Measurements from ENCODE around the gene RASGRP4. TPM values are rescaled to one million over a fixed set of nuclear protein-coding genes. Genes with fewer than 3 reads are reported as not detected.

Gene RASGRP4
- total RNA-seq, 1 experiment from 2014 or later: not detected

GRCh38 chr19:38371081-38371480 lies 54.9 kb downstream of the RASGRP4 start:
- no TSS peak for BruUV-seq (replicated peaks)
- DNase-seq (no peak), ATAC-seq (no peak)
- Histone ChIP-seq H3K36me3 (ENCODE audit: low read depth, low read length) (no peaks in the 10 kb centered on the region), H3K79me2 (ENCODE audit: low read length) (peaks cover 15% of the 10 kb centered on the region), H3K4me3 (ENCODE audit: low read length) (no peak overlapping the region), H2AFZ (ENCODE audit: low read length) (no peak overlapping the region), H3K4me2 (ENCODE audit: low read length) (no peak overlapping the region), H3F3A (ENCODE audit: low read length, unreplicated experiment) (no peaks in the 10 kb centered on the region), H3K4me1 (ENCODE audit: insufficient read depth, low read length) (peaks cover 6% of the 10 kb centered on the region), H3K27ac (ENCODE audit: low read length) (no peak overlapping the region), H4K20me1 (ENCODE audit: low read length) (peaks cover 5% of the 10 kb centered on the region; the same call in 1 of the 2 replicates), H3K27me3 (ENCODE audit: low read length) (no peaks in the 10 kb centered on the region), H3K9me2 (replicated peaks; ENCODE audit: low read length) (no peaks in the 10 kb centered on the region), H3K9ac (ENCODE audit: low read length) (no peak overlapping the region), H3K9me3 (ENCODE audit: low read length) (no peaks in the 10 kb centered on the region)
- CTCF ChIA-PET: no interaction called here
- POLR2A ChIA-PET (ENCODE audit: unreplicated experiment): no interaction called here
- intact Hi-C loops (cut with micrococcal nuclease): no loop called here
- TF ChIP-seq EZH2 (IDR thresholded peaks at IDR 0.05; ENCODE audit: low read length, unreplicated experiment) (no peak), CTCF (conservative IDR thresholded peaks at IDR 0.05; ENCODE audit: low read depth, low read length) (no peak), EZH2phosphoT487 (IDR thresholded peaks at IDR 0.05; ENCODE audit: borderline replicate concordance, low read length) (no peak)

- H3K27ac ChIP-seq (ENCODE audit: low read length): no peak overlapping the region
- H3K36me3 ChIP-seq (ENCODE audit: low read depth, low read length): no peaks in the 10 kb centered on the region
- no peak overlapping the region for H3K4me3 ChIP-seq (ENCODE audit: low read length)
- peaks cover 7% of the 10 kb centered on the region for H3K79me2 ChIP-seq (ENCODE audit: low read length)
- DNase-seq: no peak
- no peaks in the 10 kb centered on the region for H3K4me1 ChIP-seq (ENCODE audit: insufficient read depth, low read length)
- intact Hi-C loops (cut with micrococcal nuclease): no loop called here
- no peak overlapping the region for H3K4me2 ChIP-seq (ENCODE audit: low read length)
- no TSS peak for BruUV-seq (replicated peaks)
- no peaks in the 10 kb centered on the region for H3K27me3 ChIP-seq (ENCODE audit: low read length)
- no peak overlapping the region for H3K9ac ChIP-seq (ENCODE audit: low read length)
- no peaks in the 10 kb centered on the region for H3K9me2 ChIP-seq (replicated peaks; ENCODE audit: low read length)
- ATAC-seq: no peak
- no peak overlapping the region for H2AFZ ChIP-seq (ENCODE audit: low read length)
- ChIA-PET CTCF (no interaction called here), POLR2A (ENCODE audit: unreplicated experiment) (no interaction called here)
- H3K9me3 ChIP-seq (ENCODE audit: low read length): no peaks in the 10 kb centered on the region
- TF ChIP-seq CTCF (conservative IDR thresholded peaks at IDR 0.05; ENCODE audit: low read depth, low read length): no peak
- TF ChIP-seq EZH2 (IDR thresholded peaks at IDR 0.05; ENCODE audit: low read length, unreplicated experiment): no peak
- TF ChIP-seq EZH2phosphoT487 (IDR thresholded peaks at IDR 0.05; ENCODE audit: borderline replicate concordance, low read length): no peak
- no peaks in the 10 kb centered on the region for H4K20me1 ChIP-seq (ENCODE audit: low read length)
- no peaks in the 10 kb centered on the region for H3F3A ChIP-seq (ENCODE audit: low read length, unreplicated experiment)
Observed at GRCh38 chr19:38370299-38370698, 55.7 kb downstream of the RASGRP4 start.

- Histone ChIP-seq H3K27me3 (ENCODE audit: low read length) (no peaks in the 10 kb centered on the region), H3K9me2 (replicated peaks; ENCODE audit: low read length) (no peaks in the 10 kb centered on the region), H2AFZ (ENCODE audit: low read length) (no peak overlapping the region), H3K9me3 (ENCODE audit: low read length) (no peaks in the 10 kb centered on the region), H3K27ac (ENCODE audit: low read length) (no peak overlapping the region), H3K4me2 (ENCODE audit: low read length) (no peak overlapping the region), H3K4me1 (ENCODE audit: insufficient read depth, low read length) (no peaks in the 10 kb centered on the region), H3K79me2 (ENCODE audit: low read length) (no peaks in the 10 kb centered on the region; the same call in 1 of the 2 replicates), H4K20me1 (ENCODE audit: low read length) (no peaks in the 10 kb centered on the region), H3K9ac (ENCODE audit: low read length) (no peak overlapping the region), H3F3A (ENCODE audit: low read length, unreplicated experiment) (no peaks in the 10 kb centered on the region), H3K36me3 (ENCODE audit: low read depth, low read length) (no peaks in the 10 kb centered on the region), H3K4me3 (ENCODE audit: low read length) (no peak overlapping the region)
- ATAC-seq (no peak), DNase-seq (no peak)
- no peak for TF ChIP-seq EZH2phosphoT487 (IDR thresholded peaks at IDR 0.05; ENCODE audit: borderline replicate concordance, low read length)
- no peak for TF ChIP-seq CTCF (conservative IDR thresholded peaks at IDR 0.05; ENCODE audit: low read depth, low read length)
- TF ChIP-seq EZH2 (IDR thresholded peaks at IDR 0.05; ENCODE audit: low read length, unreplicated experiment): no peak
- intact Hi-C loops (cut with micrococcal nuclease): no loop called here
- POLR2A ChIA-PET (ENCODE audit: unreplicated experiment): no interaction called here
- no TSS peak for BruUV-seq (replicated peaks)
- CTCF ChIA-PET: no interaction called here
Observed at GRCh38 chr19:38369584-38369983, 56.4 kb downstream of the RASGRP4 start.

All from PC-3 (cell line).